HG03280 (cell line): ENCODE measurements around the gene HHLA2.
"Not testable (repeated sequence)": the region's sequence is repeated elsewhere in the genome, so short reads cannot be mapped to it uniquely, and the experiment has no call there.

Source experiments
- ATAC-seq: cut with Tn5 transposase; IDR thresholded peaks from one replicate; pipeline ENCODE4 v1.9.1; 2021; ENCODE audit warnings: mild to moderate bottlenecking, moderate library complexity; ENCODE audit not compliant: unreplicated experiment

HHLA2 gene, protein sequence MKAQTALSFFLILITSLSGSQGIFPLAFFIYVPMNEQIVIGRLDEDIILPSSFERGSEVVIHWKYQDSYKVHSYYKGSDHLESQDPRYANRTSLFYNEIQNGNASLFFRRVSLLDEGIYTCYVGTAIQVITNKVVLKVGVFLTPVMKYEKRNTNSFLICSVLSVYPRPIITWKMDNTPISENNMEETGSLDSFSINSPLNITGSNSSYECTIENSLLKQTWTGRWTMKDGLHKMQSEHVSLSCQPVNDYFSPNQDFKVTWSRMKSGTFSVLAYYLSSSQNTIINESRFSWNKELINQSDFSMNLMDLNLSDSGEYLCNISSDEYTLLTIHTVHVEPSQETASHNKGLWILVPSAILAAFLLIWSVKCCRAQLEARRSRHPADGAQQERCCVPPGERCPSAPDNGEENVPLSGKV

DNA sequence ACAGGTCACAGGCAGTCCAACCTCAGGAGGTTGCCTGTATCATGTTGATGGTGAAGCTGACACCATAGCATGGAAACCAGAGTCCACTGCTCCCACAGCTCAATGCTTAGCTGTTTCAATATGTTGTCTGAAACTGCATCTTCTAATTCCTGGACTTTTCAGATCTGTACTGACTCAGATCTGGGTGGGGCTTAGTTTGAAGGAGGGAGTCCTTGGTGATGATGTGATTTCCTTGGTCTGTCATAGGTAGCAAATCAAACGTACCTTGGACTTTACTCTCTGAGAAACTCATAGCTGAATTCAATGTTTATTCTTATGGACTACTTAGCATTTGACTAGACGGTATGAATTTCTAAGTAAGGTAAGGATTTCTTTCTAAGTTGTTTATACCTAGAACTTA, at the start of gene HHLA2:
HHLA2 (plus strand) TSS at position 310 of the 400 bp plus-strand sequence. CDS start 55,266 bp downstream, outside the sequence.
- ATAC-seq: no peak

DNA sequence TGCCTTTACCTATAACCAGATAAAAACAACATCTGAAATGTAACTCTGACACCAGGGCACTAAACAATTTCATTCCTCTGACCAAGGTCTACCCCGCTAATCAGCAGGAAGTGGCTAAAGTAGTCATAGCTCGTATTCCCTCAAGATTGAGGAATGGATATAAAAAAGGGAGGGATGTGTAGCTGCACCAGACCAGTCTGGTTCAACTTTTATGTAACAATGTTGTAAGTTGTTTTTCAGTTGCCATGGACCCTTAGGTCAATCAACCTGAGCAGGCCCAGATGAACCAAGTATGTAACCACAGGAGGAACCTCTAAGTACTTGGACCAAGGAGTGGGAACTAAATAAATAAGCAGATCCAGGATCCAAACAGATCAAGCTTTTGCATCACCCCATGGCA, 45.7 kb upstream of the HHLA2 start:
- no peak for ATAC-seq

DNA sequence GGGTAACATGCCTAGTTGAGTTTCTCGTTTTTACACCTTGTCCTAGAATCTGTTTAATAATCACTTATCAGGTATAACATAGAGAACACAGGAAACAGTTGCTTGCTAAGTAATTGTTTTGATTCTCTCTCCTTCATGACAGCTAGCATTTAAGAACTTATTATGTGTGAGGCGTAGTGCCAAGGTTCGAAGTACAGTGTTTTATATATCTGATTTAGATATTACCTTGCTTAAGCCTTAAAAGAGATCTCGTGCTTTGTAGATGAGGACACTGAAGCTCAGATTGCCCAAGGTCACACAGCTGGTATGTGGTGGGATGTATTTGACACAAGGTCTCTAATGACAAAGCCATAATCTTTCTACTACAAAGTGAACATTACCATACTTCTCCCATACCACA, 45.1 kb upstream of the HHLA2 start:
- ATAC-seq: no peak

DNA sequence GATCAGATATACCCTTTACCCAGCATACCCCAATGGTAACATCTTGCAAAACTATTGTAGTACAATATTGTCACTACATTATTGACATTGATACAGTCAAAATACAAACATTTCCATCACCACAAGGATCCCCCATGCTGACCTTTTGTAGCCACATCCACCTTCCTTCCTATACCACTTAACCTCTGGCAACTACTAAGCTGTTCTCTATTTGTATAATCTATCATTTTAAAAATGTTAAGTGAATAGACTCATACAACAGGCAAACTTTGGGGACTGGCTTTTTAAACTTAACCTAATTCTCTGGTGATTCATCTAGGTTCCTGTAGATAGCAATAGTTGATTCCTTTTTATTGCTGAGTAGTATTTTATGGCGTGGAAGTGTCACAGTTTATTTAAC, 44.5 kb upstream of the HHLA2 start:
- ATAC-seq: no peak

DNA sequence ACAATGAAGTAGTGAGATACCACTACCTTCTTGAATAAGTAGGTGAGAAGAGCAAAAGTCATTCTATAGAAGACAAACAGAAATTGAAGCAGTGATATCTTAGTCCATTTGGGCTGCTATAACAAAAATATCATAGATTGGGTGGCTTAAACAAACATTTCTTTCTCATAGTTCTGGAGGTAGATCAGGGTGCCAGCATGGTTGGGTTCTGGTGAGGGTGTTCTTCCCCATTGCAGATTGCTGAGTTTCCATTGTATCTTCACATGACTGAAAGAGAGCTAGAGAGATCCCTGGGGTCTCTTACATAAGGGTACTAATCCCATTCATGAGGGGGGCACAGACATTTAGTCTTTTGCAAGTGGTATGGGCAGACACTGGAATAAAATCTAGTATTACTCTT, 41.2 kb upstream of the HHLA2 start:
- no peak for ATAC-seq

DNA sequence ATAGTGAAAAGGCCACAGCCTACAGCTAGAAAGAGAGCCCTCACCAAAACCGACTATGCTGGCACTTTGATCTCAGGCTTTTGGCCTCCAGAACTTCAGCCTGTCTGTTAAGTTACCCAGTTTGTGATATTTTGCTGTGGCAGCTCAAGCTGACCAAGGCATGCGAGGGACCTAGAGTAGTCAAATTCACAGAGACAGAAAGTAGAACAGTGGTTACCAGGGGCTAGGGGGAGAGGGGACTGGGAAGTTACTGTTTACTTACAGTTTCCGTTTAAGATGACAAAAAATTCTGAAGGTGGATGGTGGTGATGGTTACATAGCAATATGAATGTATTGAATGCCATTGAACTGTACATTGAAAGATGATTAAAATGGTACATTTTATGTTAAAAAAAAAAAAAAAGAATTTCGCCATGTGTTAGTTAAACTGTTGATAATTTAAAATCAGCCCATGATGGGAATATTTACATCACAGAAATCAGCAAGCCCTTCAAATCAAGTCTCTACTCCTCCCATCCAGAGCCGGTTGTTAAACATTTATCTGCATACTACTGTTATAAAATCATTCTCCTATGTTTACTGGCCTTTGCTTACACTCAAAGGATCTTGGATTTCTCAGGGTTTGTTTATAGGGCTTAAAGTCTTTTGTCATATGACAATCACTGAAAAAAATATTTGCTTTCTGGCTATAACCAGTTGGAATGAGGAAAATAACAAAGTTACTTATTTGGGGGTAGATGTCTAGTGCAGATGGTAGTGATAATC, 31.6 kb upstream of the HHLA2 start:
- ATAC-seq: peak; percentile 63

DNA sequence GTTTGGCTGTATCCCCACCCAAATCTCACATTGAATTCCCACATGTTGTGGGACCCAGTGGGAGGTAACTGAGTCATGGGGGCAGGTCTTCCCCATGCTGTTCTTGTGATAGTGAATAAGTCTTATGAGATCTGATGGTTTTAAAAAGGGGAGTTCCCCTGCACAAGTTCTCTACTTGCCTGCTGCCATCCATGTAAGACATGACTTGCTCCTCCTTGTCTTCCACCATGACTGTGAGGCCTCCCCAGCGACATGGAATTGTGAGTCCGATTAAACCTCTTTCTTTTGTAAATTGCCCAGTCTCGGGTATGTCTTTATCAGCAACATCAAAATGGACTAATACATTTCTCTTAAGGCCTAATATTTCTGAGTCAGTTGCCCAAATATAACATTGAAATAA, 28.1 kb upstream of the HHLA2 start:
- ATAC-seq: not testable (repeated sequence)

DNA sequence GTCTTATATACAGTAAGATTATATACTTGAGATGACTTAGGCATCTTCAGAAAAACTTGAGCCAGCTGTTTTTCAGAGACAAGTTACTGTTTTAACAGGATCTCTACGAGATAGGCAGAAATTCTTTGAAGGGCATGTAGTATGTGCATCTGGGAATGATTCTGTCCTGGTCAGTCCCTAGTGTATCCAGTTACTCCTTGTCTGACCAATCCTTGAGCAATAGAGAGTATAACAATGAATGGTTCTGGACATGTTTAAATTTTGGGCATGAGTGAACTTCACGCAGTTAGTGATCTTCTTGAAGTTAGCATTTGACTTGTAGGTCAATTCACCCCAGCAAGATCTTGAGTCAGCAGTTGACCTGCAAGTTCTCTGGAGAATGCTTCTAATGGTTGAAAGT, 24.7 kb upstream of the HHLA2 start:
- no peak for ATAC-seq

DNA sequence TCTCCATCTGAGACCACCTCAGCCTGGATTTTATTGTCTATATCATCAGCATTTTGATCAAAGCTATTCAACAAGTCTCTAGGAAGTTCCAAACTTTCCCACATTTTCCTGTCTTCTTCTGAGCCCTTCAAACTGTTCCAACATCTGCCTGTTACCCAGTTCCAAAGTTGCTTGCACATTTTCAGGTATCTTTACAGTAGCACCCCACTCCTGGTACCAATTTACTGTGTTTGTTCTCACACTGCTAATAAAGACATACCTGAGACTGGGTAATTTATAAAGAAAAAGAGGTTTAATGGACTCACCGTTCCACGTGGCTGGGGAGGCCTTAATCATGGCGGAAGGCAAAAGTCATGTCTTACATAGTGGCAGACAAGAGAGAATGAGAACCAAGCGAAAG, 17.3 kb upstream of the HHLA2 start:
- ATAC-seq: not testable (repeated sequence)

DNA sequence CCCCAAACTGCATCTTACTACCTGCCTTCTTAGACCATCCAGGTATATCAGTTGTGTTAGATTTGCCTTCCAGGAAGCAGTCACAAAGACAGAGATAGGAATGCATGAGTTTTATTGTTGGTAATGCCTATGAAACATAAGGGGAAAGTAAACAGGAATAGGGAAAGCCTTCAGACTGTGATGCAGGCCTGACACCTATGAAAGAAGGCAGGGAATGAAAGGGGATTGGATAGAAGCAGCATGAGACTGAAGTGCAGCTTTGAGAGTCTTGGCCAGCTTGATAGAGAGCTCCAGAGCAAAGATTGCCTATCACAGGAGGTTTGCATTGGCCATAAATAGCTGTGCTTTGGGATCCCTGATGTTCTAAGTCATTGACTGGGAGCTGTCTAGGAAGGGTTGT, 15.9 kb upstream of the HHLA2 start:
- ATAC-seq: no peak

DNA sequence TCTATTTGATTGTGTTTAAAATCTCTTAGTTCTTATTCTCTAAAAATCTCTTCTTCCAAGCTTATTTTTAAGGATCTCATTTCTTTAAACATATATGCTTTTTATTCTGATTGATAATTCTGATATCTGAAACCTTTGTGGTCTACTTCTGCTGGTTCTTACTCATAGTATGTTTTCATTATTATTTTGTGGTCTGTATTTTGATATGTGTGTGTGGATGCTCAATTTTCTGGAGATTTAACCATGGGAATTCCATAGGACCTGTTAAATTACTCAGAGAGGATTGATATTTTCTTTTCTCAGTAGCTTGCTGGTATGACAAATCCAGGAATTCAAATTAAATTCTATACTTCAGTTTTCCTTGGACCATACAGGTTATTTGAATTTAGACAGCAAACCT, 14.7 kb upstream of the HHLA2 start:
- no peak for ATAC-seq

DNA sequence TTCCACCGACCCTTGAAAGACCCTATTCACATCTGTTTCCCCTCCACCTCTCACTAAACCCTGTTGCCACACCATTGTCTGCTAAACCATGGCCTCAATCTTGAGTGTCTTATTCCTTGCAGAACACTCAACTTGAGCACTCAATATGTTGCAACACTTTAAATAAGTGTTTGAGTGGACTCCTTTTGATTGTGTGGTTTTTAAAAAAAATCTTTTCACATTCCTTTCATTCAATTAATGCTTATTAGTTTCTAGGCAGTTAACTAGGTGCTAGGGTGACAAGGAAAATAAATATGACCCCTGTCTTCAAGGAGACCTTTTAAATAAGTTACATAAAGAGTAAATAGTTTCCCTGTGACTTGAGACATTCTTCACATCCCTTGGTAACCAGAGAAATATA, 13.3 kb upstream of the HHLA2 start:
- no peak for ATAC-seq

DNA sequence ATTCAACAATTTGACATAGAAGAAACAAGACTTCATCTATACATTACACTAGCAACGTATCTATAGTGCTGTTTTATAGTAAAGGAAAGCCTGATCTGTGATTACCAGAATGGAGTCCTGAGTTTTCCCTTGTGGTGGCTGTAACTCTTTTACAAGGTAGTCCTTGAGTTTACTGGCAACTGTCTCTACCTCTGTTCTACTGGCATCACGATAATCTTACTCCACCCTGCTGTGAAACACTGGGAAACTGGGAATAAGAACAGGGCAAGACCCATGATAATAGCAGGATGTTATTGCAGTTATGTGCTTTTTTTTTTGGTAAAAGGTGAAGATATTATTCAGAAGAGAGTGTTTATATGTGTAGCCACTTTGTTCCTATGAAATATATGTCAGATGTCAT, 12.4 kb upstream of the HHLA2 start:
- no peak for ATAC-seq

DNA sequence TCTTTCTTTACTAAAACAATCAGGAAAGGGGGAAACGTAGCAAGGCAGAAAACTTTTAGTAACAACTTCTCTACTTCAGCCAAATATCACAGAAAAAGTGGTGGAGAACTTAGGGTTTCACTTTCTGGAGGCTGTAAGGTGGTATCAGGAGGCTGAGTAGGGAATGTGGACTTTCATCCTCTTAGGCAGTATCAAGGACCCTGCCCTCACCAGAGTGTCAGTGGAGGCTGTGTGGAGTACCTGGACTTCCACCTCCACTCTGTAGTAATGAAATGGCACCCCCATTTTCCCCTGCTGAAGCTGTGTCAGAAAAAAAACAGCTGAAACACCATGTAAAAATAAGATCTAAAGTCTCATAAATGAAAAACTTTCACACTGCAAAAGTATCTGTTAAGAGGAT, 11.2 kb upstream of the HHLA2 start:
- no peak for ATAC-seq

DNA sequence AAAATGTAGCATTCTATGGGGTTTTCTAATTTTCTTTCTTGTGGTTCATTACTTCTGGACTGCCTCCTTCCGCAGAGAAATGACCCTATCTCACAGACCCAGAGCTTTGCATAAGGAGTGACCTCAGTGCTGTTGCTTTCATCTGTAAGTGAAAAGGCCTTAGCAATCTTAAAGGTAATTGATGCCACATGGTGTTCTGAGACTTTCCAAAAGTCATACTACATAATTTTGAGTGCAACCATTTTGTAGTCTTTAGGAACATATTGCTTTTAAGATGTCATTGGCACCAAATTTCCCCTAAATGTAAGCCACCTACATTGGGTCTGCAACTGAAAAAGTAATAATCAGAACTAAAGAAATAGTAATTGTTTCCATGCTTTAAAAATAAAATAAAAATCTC, 9.2 kb upstream of the HHLA2 start:
- peak; percentile 89 for ATAC-seq

DNA sequence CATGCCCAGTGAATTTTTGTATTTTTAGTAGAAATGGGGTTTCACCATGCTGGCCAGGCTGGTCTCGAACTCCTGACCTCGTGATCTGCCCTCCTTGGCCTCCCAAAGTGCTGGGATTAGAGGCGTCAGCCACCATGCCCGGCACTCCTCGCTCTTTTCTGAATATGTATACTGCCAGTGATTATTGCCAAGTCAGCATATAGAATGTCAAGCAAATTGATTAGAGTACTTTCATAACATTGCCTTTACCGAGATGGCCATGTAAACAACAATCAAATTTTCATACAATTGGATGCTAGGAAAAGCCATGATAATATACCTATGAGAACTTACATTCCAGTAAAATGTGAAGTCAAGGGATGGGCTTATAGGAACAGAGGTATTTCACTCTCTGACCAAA, 8.2 kb upstream of the HHLA2 start:
- ATAC-seq: not testable (repeated sequence)

DNA sequence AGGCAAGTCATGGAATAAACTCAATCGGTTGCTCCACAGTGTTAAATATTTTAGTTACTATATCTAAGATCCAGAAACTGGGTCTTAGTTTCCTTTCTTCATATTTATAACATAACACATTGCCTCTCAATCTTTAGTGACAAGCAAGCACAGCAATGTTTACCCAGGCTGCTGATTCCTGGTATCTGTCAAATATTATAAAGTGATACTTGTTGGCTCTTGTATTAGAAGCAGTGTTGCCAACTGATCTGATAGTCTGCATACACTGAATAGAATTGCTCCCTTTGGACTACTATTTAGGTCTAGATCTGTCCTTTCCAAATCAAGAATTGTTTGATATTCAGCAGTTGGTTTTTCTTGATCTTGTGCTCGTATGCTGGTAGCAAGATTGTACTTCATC, 7.2 kb upstream of the HHLA2 start:
- ATAC-seq: no peak

DNA sequence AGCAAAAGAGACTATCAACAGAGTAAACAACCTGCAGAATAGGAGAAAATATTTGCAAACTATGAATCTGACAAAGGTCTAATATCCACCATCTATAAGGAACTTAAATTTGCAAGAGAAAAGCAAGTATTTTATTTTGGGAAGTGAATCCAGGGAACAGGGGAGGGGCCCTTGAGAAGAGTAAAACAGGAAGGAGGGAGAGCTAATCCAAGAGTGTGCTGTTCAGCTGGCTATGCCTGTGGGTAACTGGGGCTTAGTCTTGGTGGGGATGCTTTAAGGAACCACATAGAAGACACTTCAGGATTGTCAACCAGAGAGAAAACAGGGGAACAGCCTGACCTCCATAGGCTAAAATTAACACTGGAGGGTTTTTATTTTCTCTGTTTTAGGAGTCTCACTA, 3.9 kb upstream of the HHLA2 start:
- no peak for ATAC-seq

DNA sequence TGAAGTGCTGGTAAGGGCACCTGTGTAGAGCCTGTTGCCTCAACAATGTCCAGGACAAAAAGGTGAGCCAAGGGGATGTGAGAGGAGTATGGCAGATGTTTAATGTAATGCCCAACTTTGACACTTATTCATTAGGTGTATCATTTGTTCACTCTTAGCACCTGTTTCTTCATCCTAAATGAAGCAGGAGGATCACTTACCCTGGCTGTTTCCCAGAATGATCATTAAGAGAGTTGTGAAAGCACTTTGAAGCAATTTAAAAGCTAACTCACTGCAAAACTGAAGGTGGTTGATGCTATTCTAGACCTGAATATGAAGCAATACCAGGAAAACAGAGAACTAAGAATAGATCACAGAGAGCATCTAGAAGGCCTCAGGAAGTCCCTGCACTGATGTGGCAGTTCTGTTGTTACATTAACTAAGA, 3.4 kb upstream of the HHLA2 start:
- ATAC-seq: peak; percentile 72

DNA sequence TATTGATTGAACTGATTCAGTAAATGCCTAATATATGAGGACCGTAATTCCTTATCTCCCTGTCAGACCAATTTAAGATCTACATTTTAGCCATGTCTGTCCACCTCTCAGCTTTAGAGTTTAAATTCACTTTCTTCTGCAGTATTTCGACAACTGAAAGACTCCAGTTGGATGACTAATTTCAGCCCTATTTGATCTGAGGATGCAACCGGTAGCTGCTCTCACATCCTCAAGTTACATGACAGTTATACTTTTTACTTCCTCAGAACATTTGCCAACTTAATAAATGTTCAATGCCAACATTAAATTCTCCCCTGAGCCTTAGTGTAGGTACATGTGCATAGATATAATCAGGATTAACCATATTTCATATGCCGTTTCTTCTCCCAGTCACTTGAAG, 2.5 kb upstream of the HHLA2 start:
- ATAC-seq: peak; percentile 77

DNA sequence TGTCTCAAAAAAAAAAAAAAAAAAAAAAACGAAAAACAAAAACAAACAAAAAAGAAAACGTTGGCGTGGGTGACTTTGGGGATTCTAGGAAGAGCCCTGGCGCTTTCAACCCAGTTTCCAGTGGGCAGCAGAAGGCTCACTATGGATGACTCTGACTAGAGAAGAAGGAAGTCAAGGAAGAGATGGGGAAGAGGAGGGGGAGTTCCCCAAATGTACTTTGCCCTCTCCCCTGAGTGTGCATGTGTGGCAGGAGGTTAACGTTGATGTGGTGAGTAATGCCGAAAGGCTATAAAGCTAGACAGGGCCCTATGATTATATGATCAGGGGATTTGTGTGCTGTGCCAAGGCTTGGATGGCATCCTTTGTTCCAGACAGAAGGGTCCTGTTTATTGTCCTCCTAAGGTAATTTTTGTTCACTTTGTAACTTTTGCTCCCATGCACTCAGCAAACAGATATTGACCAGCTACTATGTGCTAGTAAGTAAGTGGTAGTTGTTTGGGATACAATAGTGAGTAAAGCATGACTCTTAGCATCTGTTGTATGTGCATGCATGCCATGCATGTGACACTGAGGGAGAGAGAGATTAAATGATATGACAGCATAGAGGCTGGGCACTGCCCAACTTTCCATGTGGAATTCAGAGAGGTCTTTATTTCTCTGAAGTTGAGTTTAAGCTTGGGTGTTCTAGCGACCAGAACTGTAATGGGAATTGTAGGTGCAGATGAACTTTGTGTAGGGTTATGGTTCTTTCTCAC, 750 bp upstream of the HHLA2 start:
- ATAC-seq: no peak

DNA sequence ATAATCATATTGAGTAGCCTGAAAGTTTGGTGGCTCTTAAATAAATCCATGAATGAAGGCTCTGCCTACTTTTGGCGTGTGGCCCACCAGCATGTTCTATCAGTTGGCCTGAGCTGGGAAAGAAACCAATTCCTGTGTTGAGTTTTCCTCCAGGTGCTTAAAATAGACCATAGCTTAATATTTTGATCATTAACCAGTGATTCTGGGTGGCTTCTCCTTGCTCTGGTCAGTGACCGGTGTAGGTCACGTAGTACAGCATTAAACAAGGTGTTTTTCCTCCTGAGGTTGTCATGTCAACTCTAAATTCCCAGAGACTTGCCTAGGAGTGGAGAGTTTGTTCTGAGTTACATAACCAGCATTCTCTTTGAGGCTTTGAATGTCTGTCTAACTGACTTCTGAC, 1.3 kb downstream of the HHLA2 start:
- no peak for ATAC-seq
